IMR-90 (cell line): ENCODE data around the gene UGGT2. TPM values are rescaled to one million over a fixed set of nuclear protein-coding genes. Genes with fewer than 3 reads are reported as not detected.

ENCODE experiments used
- ATAC-seq: fragments of 200-7000 bp; cut with Tn5 transposase; 2 replicates; pipeline ENCODE4 v1.9.1; 2020; ENCODE audit warnings: low read depth, mild to moderate bottlenecking, moderate library complexity
- BruUV-seq: library from RNA; stranded (reverse); fragments of 400-500 nt; replicated peaks from 2 replicates; lab custom pipeline; 2021; lab: Mats Ljungman, UMichigan
- CTCF ChIA-PET: fragments of 300-600 bp; formaldehyde crosslinking; extraction: SDS; loops from one replicate; lab custom pipeline; 2021; ENCODE audit warnings: antibody characterized with exemption; lab: Yijun Ruan, JAX
- POLR2A ChIA-PET: fragments of 300-600 bp; sonication (Branson Sonifier 250); formaldehyde crosslinking; loops from one replicate; lab custom pipeline; 2022; ENCODE audit warnings: antibody characterized with exemption; ENCODE audit not compliant: unreplicated experiment; lab: Charles Lee
- DNase-seq: peaks from one replicate; pipeline ENCODE4 v3.0.0; 2013
- H2AFZ ChIP-seq: replicated peaks from 2 replicates; pipeline ENCODE3; 2013; ENCODE audit warnings: low read length, mild to moderate bottlenecking; ENCODE audit not compliant: poor library complexity
- H2AK5ac ChIP-seq: 2 replicates; pipeline ENCODE4 v1.6.1; 2013; ENCODE audit warnings: low read depth, low read length, inconsistent platforms
- H2AK9ac ChIP-seq: replicated peaks from 2 replicates; pipeline ENCODE3; 2013; ENCODE audit warnings: mild to moderate bottlenecking, low read depth, low read length, moderate library complexity; ENCODE audit not compliant: poor library complexity
- H2BK120ac ChIP-seq: 2 replicates; pipeline ENCODE4 v1.6.1; 2013; ENCODE audit warnings: low read depth, low read length, inconsistent platforms
- H2BK15ac ChIP-seq: 3 replicates; pipeline ENCODE4 v1.6.1; 2013; ENCODE audit warnings: low read depth, low read length, inconsistent platforms
- H2BK20ac ChIP-seq: 2 replicates; pipeline ENCODE4 v1.6.1; 2013; ENCODE audit warnings: low read depth, mild to moderate bottlenecking, inconsistent platforms, low read length, moderate library complexity
- H2BK5ac ChIP-seq: 2 replicates; pipeline ENCODE4 v1.6.1; 2013; ENCODE audit warnings: mild to moderate bottlenecking, low read depth, low read length, inconsistent platforms; ENCODE audit not compliant: poor library complexity, severe bottlenecking
- H3K14ac ChIP-seq: replicated peaks from 2 replicates; pipeline ENCODE4 v1.6.1; 2013; ENCODE audit warnings: low read depth, low read length, inconsistent platforms
- H3K18ac ChIP-seq: 2 replicates; pipeline ENCODE4 v1.6.1; 2013; ENCODE audit warnings: low read depth, low read length, control low read depth
- H3K23ac ChIP-seq: 2 replicates; pipeline ENCODE4 v1.6.1; 2013; ENCODE audit warnings: low read depth, low read length, inconsistent platforms
- H3K27ac ChIP-seq: 2 replicates; pipeline ENCODE4 v1.5.1; 2013; ENCODE audit warnings: mild to moderate bottlenecking, control low read depth, low read length; ENCODE audit not compliant: insufficient read depth
- H3K27me3 ChIP-seq: 2 replicates; pipeline ENCODE4 v1.6.1; 2013; ENCODE audit warnings: low read length; ENCODE audit not compliant: control insufficient read depth, insufficient read depth
- H3K36me3 ChIP-seq: 2 replicates; pipeline ENCODE4 v1.6.1; 2013; ENCODE audit warnings: low read length, mixed read lengths; ENCODE audit not compliant: control insufficient read depth, insufficient read depth
- H3K4ac ChIP-seq: 2 replicates; pipeline ENCODE4 v1.6.1; 2013; ENCODE audit warnings: low read depth, low read length, inconsistent platforms
- H3K4me1 ChIP-seq: 2 replicates; pipeline ENCODE4 v1.6.1; 2013; ENCODE audit warnings: low read length, mixed read lengths; ENCODE audit not compliant: control insufficient read depth, insufficient read depth
- H3K4me2 ChIP-seq: 2 replicates; pipeline ENCODE4 v1.6.1; 2013; ENCODE audit warnings: low read depth, mild to moderate bottlenecking, control low read depth, low read length, moderate library complexity
- H3K4me3 ChIP-seq: 2 replicates; pipeline ENCODE4 v1.5.1; 2013; ENCODE audit warnings: low read depth, mild to moderate bottlenecking, control low read depth, low read length, moderate library complexity; ENCODE audit not compliant: insufficient read depth
- H3K56ac ChIP-seq: 2 replicates; pipeline ENCODE4 v1.6.1; 2013; ENCODE audit warnings: low read length, inconsistent platforms; ENCODE audit not compliant: insufficient read depth; ENCODE audit errors: extremely low read depth
- H3K79me1 ChIP-seq, 2 experiments: 2 replicates each; pipeline ENCODE4 v1.6.1; 2013; ENCODE audit warnings: low read length in 2 of 2, inconsistent platforms in 1 of 2, low read depth in 1 of 2
- H3K9ac ChIP-seq: 2 replicates; pipeline ENCODE4 v1.6.1; 2013; ENCODE audit warnings: low read depth, low read length, control low read depth
- H3K9me1 ChIP-seq: 2 replicates; pipeline ENCODE4 v1.6.1; 2013; ENCODE audit warnings: low read length, inconsistent platforms; ENCODE audit not compliant: insufficient read depth
- H3K9me3 ChIP-seq: 2 replicates; pipeline ENCODE4 v1.6.1; 2013; ENCODE audit warnings: low read length; ENCODE audit not compliant: control insufficient read depth, insufficient read depth
- H4K20me1 ChIP-seq: 2 replicates; pipeline ENCODE4 v1.6.1; 2013; ENCODE audit warnings: low read length, inconsistent platforms; ENCODE audit not compliant: insufficient read depth
- H4K5ac ChIP-seq: 2 replicates; pipeline ENCODE4 v1.6.1; 2013; ENCODE audit warnings: mild to moderate bottlenecking, low read depth, low read length, control low read depth
- H4K8ac ChIP-seq, 2 experiments: 2 replicates each; pipeline ENCODE4 v1.6.1; 2013; ENCODE audit warnings: low read depth in 2 of 2, low read length in 2 of 2, control low read depth in 1 of 2, inconsistent platforms in 1 of 2
- H4K91ac ChIP-seq: 2 replicates; pipeline ENCODE4 v1.6.1; 2013; ENCODE audit warnings: low read depth, low read length, inconsistent platforms; ENCODE audit not compliant: insufficient read depth
- CEBPB ChIP-seq: IDR thresholded peaks from 2 replicates; pipeline ENCODE4 v1.6.1; 2012; ENCODE audit warnings: low read depth, low read length, improper control_type of control experiment
- ELK1 ChIP-seq: fragments of 150-350 bp; IDR thresholded peaks from 2 replicates; pipeline ENCODE4 v1.6.1; 2016; ENCODE audit warnings: low read depth, mild to moderate bottlenecking, low read length, moderate library complexity, borderline replicate concordance
- FOS ChIP-seq: fragments of 150-350 bp; IDR thresholded peaks from 2 replicates; pipeline ENCODE4 v1.6.1; 2016; ENCODE audit warnings: low read depth, low read length
- RCOR1 ChIP-seq: IDR thresholded peaks from 2 replicates; pipeline ENCODE4 v1.6.1; 2012; ENCODE audit warnings: mild to moderate bottlenecking, low read length, improper control_type of control experiment; ENCODE audit not compliant: insufficient replicate concordance
- WGBS, 2 experiments: methylation state at CpG; one replicate each; pipeline versions ENCODE4 v1.1.5 to v1.1.7; 2013; ENCODE audit warnings: missing lambda C conversion rate in 2 of 2; ENCODE audit not compliant: insufficient read length in 1 of 2; ENCODE audit errors: extremely low coverage in 2 of 2; 5-methylcytosine and 5-hydroxymethylcytosine counted together
- dilution Hi-C: fragments of 300-500 bp; cut with HindIII; formaldehyde crosslinking; loops from one replicate; pipeline ENCODE4 v1.14.3; 2018; ENCODE audit warnings: low sequenced_read_pairs; ENCODE audit not compliant: unreplicated experiment
- in situ Hi-C: fragments of 300-500 bp; cut with MboI; formaldehyde crosslinking; loops from 3 replicates; pipeline ENCODE4 v1.14.3; 2019; ENCODE audit warnings: low sequenced_read_pairs, inconsistent platforms, mixed read lengths
- intact Hi-C: fragments of 100-400 bp; cut with micrococcal nuclease; formaldehyde crosslinking; loops from 2 replicates; pipeline ENCODE4 v1.10.0; 2022
- polyA plus RNA-seq, 3 experiments: library from polyadenylated mRNA; depleted of rRNA; stranded (reverse); fragments of >200 nt; gene quantifications; 2 replicates each; pipeline ENCODE4 v1.2.3, GENCODE V29; 2012; ENCODE audit warnings: low replicate concordance in 1 of 3
- total RNA-seq: library from RNA; depleted of rRNA; stranded (reverse); fragments of >200 nt; gene quantifications from 2 replicates; pipeline ENCODE4 v1.2.3, GENCODE V29; 2012

UGGT2 gene
- total and polyA plus RNA-seq, 2 of the 4 experiments (the other 2 are of a cell fraction) = 21.4 to 40.1 TPM

GRCh38 chr13:95924389-95924994, 128.7 kb downstream of the UGGT2 start:
- Histone ChIP-seq H3K36me3 (no peaks in the 10 kb centered on the region), H3K27ac (no peak overlapping the region), H2AK5ac (no peak overlapping the region), H2BK20ac (no peak overlapping the region; the same call in 1 of the 2 replicates), H3K4me1 (no peaks in the 10 kb centered on the region), H4K8ac (peak overlapping the region in 1 of 2 experiments; percentile 40; a peak in 1 of 4 replicates), H2BK120ac (no peak overlapping the region), H2AK9ac (no peak overlapping the region), H3K14ac (no peak overlapping the region), H3K23ac (no peak overlapping the region), H3K9me3 (no peaks in the 10 kb centered on the region), H4K20me1 (no peaks in the 10 kb centered on the region), H2AFZ (no peak overlapping the region), H3K9ac (no peak overlapping the region), H2BK15ac (no peak overlapping the region), H4K5ac (no peak overlapping the region), H2BK5ac (peak overlapping the region; percentile 46), H3K18ac (no peak overlapping the region), H3K27me3 (no peaks in the 10 kb centered on the region), H3K4me3 (no peak overlapping the region), H3K56ac (no peak overlapping the region), H3K4me2 (peak overlapping the region; percentile 1; the same call in 1 of the 2 replicates), H3K4ac (no peak overlapping the region), H3K9me1 (no peaks in the 10 kb centered on the region; the same call in 1 of the 2 replicates), H4K91ac (no peak overlapping the region), H3K79me1 (no peaks in the 10 kb centered on the region)
- peak; percentile 98 for ATAC-seq
- DNase-seq = peak; percentile 86
- ChIA-PET CTCF (interaction anchor here (0.6 kb wide), 2 partner anchors 18 to 61 kb away, joined by 3 read pairs; no protein-coding TSS in a partner anchor), POLR2A (interaction anchor here (0.5 kb wide), 1 partner anchor 20 kb away, joined by 3 read pairs; no protein-coding TSS in a partner anchor)
- in situ Hi-C loops = no loop called here
- TF ChIP-seq ELK1 = no peak
- peak; percentile 62; the same call in 1 of the 2 replicates for TF ChIP-seq FOS
- no peak for TF ChIP-seq RCOR1
- peak; percentile 81 for TF ChIP-seq CEBPB
- no CpG with 5 or more reads among the region's 5 CpGs for WGBS, 2 experiments
- intact Hi-C loops = no loop called here
- dilution Hi-C loops = no loop called here
- no TSS peak for BruUV-seq
